ENCODE results near the gene TIGD3. TPM values are rescaled to one million over a fixed set of nuclear protein-coding genes. Genes with fewer than 3 reads are reported as not detected.

The TIGD3 gene
- total RNA-seq, 4 donors from 2014 or later, result 0.30 to 0.59 TPM; not detected in 2

DNA sequence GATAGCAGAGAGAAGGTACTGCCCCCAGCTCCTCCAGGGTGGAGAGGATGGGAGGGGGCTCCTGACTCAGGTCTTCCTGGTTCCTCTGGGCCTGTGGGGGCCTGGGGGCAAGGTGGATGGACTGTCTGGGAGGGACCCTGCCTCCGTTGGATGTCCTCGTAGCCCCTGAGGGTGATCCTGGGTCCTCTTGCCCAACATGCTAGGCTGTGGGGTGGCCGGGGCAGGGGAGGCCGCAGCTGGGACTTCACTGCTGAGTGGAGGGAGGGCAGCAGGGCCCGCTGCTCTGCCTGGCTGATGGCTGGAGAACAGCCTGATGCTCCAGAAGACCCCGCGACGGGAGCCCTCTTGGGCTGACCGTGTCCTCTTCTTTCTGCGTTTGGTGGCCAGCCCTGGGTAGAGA is 45.3 kb downstream of the TIGD3 start:
- TF ChIP-seq EP300 (IDR thresholded peaks at IDR 0.05), result no peak
- TF ChIP-seq, protein P1, sequence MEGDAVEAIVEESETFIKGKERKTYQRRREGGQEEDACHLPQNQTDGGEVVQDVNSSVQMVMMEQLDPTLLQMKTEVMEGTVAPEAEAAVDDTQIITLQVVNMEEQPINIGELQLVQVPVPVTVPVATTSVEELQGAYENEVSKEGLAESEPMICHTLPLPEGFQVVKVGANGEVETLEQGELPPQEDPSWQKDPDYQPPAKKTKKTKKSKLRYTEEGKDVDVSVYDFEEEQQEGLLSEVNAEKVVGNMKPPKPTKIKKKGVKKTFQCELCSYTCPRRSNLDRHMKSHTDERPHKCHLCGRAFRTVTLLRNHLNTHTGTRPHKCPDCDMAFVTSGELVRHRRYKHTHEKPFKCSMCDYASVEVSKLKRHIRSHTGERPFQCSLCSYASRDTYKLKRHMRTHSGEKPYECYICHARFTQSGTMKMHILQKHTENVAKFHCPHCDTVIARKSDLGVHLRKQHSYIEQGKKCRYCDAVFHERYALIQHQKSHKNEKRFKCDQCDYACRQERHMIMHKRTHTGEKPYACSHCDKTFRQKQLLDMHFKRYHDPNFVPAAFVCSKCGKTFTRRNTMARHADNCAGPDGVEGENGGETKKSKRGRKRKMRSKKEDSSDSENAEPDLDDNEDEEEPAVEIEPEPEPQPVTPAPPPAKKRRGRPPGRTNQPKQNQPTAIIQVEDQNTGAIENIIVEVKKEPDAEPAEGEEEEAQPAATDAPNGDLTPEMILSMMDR (IDR thresholded peaks at IDR 0.05), result no peak
- TF ChIP-seq POLR2A (IDR thresholded peaks at IDR 0.05), result no peak
- Histone ChIP-seq H3K36me3 (peaks cover 0 to 100% (median 26%) of the 10 kb centered on the region in 3 donors), H3K9me3 (no peaks in the 10 kb centered on the region), H3K27ac (peak overlapping the region in 1 of 4 donors; percentile 58), H3K4me3 (no peak overlapping the region), H3K4me1 (peaks cover 0 to 13% (median 3%) of the 10 kb centered on the region in 4 donors), H3K27me3 (no peaks in the 10 kb centered on the region)
- no peak for DNase-seq (ENCODE audit: low spot score in 2 of 2)
- WGBS, 2 donors, result 84 to 92% methylated on average over 4 to 9 of the region's 10 CpGs

GRCh38 chr11:65400307-65401072 is 45.9 kb downstream of the TIGD3 start:
- no peaks in the 10 kb centered on the region for H3K9me3 ChIP-seq
- H3K27ac ChIP-seq, result peak overlapping the region in 2 of 4 donors; percentile 58 to 67
- DNase-seq (ENCODE audit: low spot score in 2 of 2), result no peak
- peaks cover 0 to 13% (median 3%) of the 10 kb centered on the region in 4 donors for H3K4me1 ChIP-seq
- H3K27me3 ChIP-seq, result no peaks in the 10 kb centered on the region
- TF ChIP-seq POLR2A (IDR thresholded peaks at IDR 0.05), result no peak
- TF ChIP-seq EP300 (IDR thresholded peaks at IDR 0.05), result no peak
- TF ChIP-seq, protein P1 (IDR thresholded peaks at IDR 0.05), result no peak
- 81% methylated on average over 12 to 13 of the region's 17 CpGs for WGBS, 2 donors
- H3K36me3 ChIP-seq, result peaks cover 0 to 100% (median 29%) of the 10 kb centered on the region in 3 donors
- no peak overlapping the region for H3K4me3 ChIP-seq

GRCh38 chr11:65401073-65401802 is 46.7 kb downstream of the TIGD3 start:
- no peak overlapping the region for H3K4me3 ChIP-seq
- no peaks in the 10 kb centered on the region for H3K27me3 ChIP-seq
- WGBS, 2 donors, result 64 to 68% methylated on average over 16 of the region's 16 CpGs
- TF ChIP-seq, protein P1 (IDR thresholded peaks at IDR 0.05), result no peak
- no peak for TF ChIP-seq EP300 (IDR thresholded peaks at IDR 0.05)
- TF ChIP-seq POLR2A (IDR thresholded peaks at IDR 0.05), result no peak
- H3K27ac ChIP-seq, result peak overlapping the region in 2 of 4 donors; percentile 58 to 67
- H3K4me1 ChIP-seq, result peaks cover 0 to 13% (median 3%) of the 10 kb centered on the region in 4 donors
- H3K9me3 ChIP-seq, result no peaks in the 10 kb centered on the region
- peaks cover 0 to 100% (median 25%) of the 10 kb centered on the region in 3 donors for H3K36me3 ChIP-seq
- no peak for DNase-seq (ENCODE audit: low spot score in 2 of 2)

DNA sequence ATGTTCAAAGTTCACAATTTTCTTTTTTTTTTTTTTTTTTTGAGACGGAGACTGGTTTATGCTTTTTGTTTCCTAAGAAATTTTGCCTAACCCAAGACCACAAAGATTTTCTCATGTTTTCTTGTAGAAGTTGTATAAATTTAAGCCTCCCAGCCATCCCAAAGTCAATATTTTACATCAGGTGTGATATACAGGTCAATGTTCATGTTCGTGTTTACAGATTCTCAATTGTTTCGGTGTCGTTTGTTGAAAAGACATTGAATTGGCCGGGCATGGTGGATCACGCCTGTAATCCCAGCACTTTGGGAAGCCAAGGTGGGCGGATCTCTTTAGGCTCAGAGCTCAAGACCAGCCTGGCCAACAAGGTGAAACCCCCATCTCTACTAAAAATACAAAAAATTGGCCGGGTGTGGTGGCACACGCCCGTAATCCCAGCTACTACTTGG is 47.3 kb downstream of the TIGD3 start:
- H3K36me3 ChIP-seq, result peaks cover 0 to 100% (median 26%) of the 10 kb centered on the region in 3 donors
- peak overlapping the region in 1 of 4 donors; percentile 15 for H3K27ac ChIP-seq
- WGBS, 2 donors, result 85 to 86% methylated on average over 10 of the region's 10 CpGs
- TF ChIP-seq, protein P1 (IDR thresholded peaks at IDR 0.05), result no peak
- TF ChIP-seq EP300 (IDR thresholded peaks at IDR 0.05) (no peak), POLR2A (IDR thresholded peaks at IDR 0.05) (no peak)
- no peak for DNase-seq (ENCODE audit: low spot score in 2 of 2)
- no peak overlapping the region for H3K4me3 ChIP-seq
- H3K9me3 ChIP-seq, result no peaks in the 10 kb centered on the region
- H3K27me3 ChIP-seq, result no peaks in the 10 kb centered on the region
- peaks cover 0 to 13% (median 3%) of the 10 kb centered on the region in 4 donors for H3K4me1 ChIP-seq

All from tibial nerve (tissue), 4 donors.